Immature natural killer cell (primary cell): Measurements from ENCODE around the gene HSF4. TPM values are rescaled to one million over a fixed set of nuclear protein-coding genes. Genes with fewer than 3 reads are reported as not detected.

Experiments
- DNase-seq, 3 donors: peaks; one replicate each; pipeline ENCODE4 v3.0.0; 2022; ENCODE audit warnings: mixed read lengths in 1 of 3
- H3K27ac Mint-ChIP-seq, 6 donors: one replicate each; pipeline ENCODE4 v1.8.0; 2020; ENCODE audit warnings: mixed read lengths in 6 of 6, mild to moderate bottlenecking in 5 of 6, inconsistent platforms in 4 of 6, moderate library complexity in 3 of 6
- H3K27me3 Mint-ChIP-seq, 3 donors: one replicate each; pipeline ENCODE4 v1.8.0; 2020 to 2021; ENCODE audit warnings: low read depth in 3 of 3, mild to moderate bottlenecking in 3 of 3, mixed read lengths in 3 of 3, moderate library complexity in 3 of 3, inconsistent platforms in 1 of 3
- H3K36me3 Mint-ChIP-seq, 3 donors: one replicate each; pipeline ENCODE4 v1.8.0; 2020; ENCODE audit warnings: mixed read lengths in 3 of 3, inconsistent platforms in 2 of 3, mild to moderate bottlenecking in 2 of 3
- H3K4me1 Mint-ChIP-seq, 2 donors: one replicate each; pipeline ENCODE4 v1.8.0; 2020; ENCODE audit warnings: inconsistent platforms in 2 of 2, mild to moderate bottlenecking in 2 of 2, mixed read lengths in 2 of 2, moderate library complexity in 1 of 2
- H3K4me3 Mint-ChIP-seq, 5 donors: one replicate each; pipeline ENCODE4 v1.8.0; 2020; ENCODE audit warnings: mild to moderate bottlenecking in 5 of 5, mixed read lengths in 5 of 5, inconsistent platforms in 3 of 5, moderate library complexity in 3 of 5
- H3K9me3 Mint-ChIP-seq, 6 donors: one replicate each; pipeline ENCODE4 v1.8.0; 2020; ENCODE audit warnings: mild to moderate bottlenecking in 6 of 6, mixed read lengths in 6 of 6, inconsistent platforms in 4 of 6, moderate library complexity in 3 of 6
- polyA plus RNA-seq, 3 donors: library from polyadenylated mRNA; unstranded; fragments of 300-500 nt; fragmentation: Illumina TruSeq; gene quantifications; one replicate each; pipeline ENCODE4 v1.2.3, GENCODE V29; 2021

Gene HSF4
- polyA plus RNA-seq, 3 donors from 2014 or later, result not detected

- peaks cover 22 to 25% of the 10 kb centered on the region in 2 donors for H3K4me1 Mint-ChIP-seq
- no peaks in the 10 kb centered on the region for H3K9me3 Mint-ChIP-seq
- H3K4me3 Mint-ChIP-seq, result no peak overlapping the region
- H3K27ac Mint-ChIP-seq, result peak overlapping the region in 1 of 6 donors; percentile 41
- DNase-seq, result no peak
- H3K36me3 Mint-ChIP-seq, result peaks cover 11 to 20% (median 11%) of the 10 kb centered on the region in 3 donors
- peaks cover 0 to 4% (median 3%) of the 10 kb centered on the region in 3 donors for H3K27me3 Mint-ChIP-seq
These were observed 33.7 kb downstream of the HSF4 start for GRCh38 chr16:67198238-67198734.

GRCh38 chr16:67199011-67199807, 34.7 kb downstream of the HSF4 start, which contains the start of gene ELMO3:
TSS of gene ELMO3 (plus strand) at chr16:67199131. CDS start at chr16:67199327, 196 bp downstream.
- peaks cover 13 to 16% of the 10 kb centered on the region in 2 donors for H3K4me1 Mint-ChIP-seq
- H3K4me3 Mint-ChIP-seq, result no peak within 1 kb of the TSS
- H3K36me3 Mint-ChIP-seq, result peaks cover 11 to 20% (median 11%) of the 10 kb centered on the region in 3 donors
- peaks cover 0 to 4% (median 2%) of the 10 kb centered on the region in 3 donors for H3K27me3 Mint-ChIP-seq
- H3K27ac Mint-ChIP-seq, result peak within 1 kb of the TSS in 1 of 6 donors; percentile 41
- DNase-seq, result no peak
- no peaks in the 10 kb centered on the region for H3K9me3 Mint-ChIP-seq

- DNase-seq, result no peak
- H3K36me3 Mint-ChIP-seq, result peaks cover 11 to 20% (median 11%) of the 10 kb centered on the region in 3 donors
- H3K4me3 Mint-ChIP-seq, result no peak overlapping the region
- H3K27ac Mint-ChIP-seq, result no peak overlapping the region
- H3K9me3 Mint-ChIP-seq, result no peaks in the 10 kb centered on the region
- H3K4me1 Mint-ChIP-seq, result peaks cover 9 to 16% of the 10 kb centered on the region in 2 donors
- H3K27me3 Mint-ChIP-seq, result peaks cover 0 to 4% (median 2%) of the 10 kb centered on the region in 3 donors
These were observed 35.3 kb downstream of the HSF4 start for GRCh38 chr16:67199808-67200198.

- no peak overlapping the region for H3K27ac Mint-ChIP-seq
- H3K36me3 Mint-ChIP-seq, result peaks cover 11 to 19% (median 11%) of the 10 kb centered on the region in 3 donors
- peaks cover 0 to 4% (median 1%) of the 10 kb centered on the region in 3 donors for H3K27me3 Mint-ChIP-seq
- H3K4me1 Mint-ChIP-seq, result peaks cover 9 to 15% of the 10 kb centered on the region in 2 donors
- H3K4me3 Mint-ChIP-seq, result no peak overlapping the region
- H3K9me3 Mint-ChIP-seq, result no peaks in the 10 kb centered on the region
- DNase-seq, result no peak
These were observed 35.9 kb downstream of the HSF4 start for GRCh38 chr16:67200491-67200890.

GRCh38 chr16:67201411-67202345, 37.1 kb downstream of the HSF4 start:
- Mint-ChIP-seq H3K9me3 (no peaks in the 10 kb centered on the region), H3K27ac (no peak overlapping the region), H3K27me3 (peaks cover 0 to 3% (median under 1%) of the 10 kb centered on the region in 3 donors), H3K36me3 (peaks cover 3 to 7% (median 3%) of the 10 kb centered on the region in 3 donors), H3K4me3 (no peak overlapping the region), H3K4me1 (peaks cover 2 to 3% of the 10 kb centered on the region in 2 donors)
- no peak for DNase-seq

- no peak for DNase-seq
- Mint-ChIP-seq H3K36me3 (peaks cover 0 to 4% (median 0%) of the 10 kb centered on the region in 3 donors), H3K27me3 (peaks cover 0 to 3% (median 1%) of the 10 kb centered on the region in 3 donors), H3K27ac (no peak overlapping the region), H3K9me3 (no peaks in the 10 kb centered on the region), H3K4me3 (no peak overlapping the region), H3K4me1 (no peaks in the 10 kb centered on the region)
These were observed 37.9 kb downstream of the HSF4 start for GRCh38 chr16:67202426-67202825.

- H3K27me3 Mint-ChIP-seq, result peaks cover 0 to 3% (median 1%) of the 10 kb centered on the region in 3 donors
- no peaks in the 10 kb centered on the region for H3K36me3 Mint-ChIP-seq
- H3K4me1 Mint-ChIP-seq, result no peaks in the 10 kb centered on the region
- no peak overlapping the region for H3K27ac Mint-ChIP-seq
- H3K9me3 Mint-ChIP-seq, result no peaks in the 10 kb centered on the region
- DNase-seq, result no peak
- no peak overlapping the region for H3K4me3 Mint-ChIP-seq
These were observed 38.5 kb downstream of the HSF4 start for GRCh38 chr16:67202956-67203493.

- Mint-ChIP-seq H3K27me3 (peaks cover 0 to 2% (median 1%) of the 10 kb centered on the region in 3 donors), H3K4me3 (no peak overlapping the region), H3K4me1 (no peaks in the 10 kb centered on the region), H3K27ac (peak overlapping the region in 1 of 6 donors; percentile 26), H3K36me3 (no peaks in the 10 kb centered on the region), H3K9me3 (no peaks in the 10 kb centered on the region)
- no peak for DNase-seq
These were observed 39.5 kb downstream of the HSF4 start for GRCh38 chr16:67204076-67204475.

- no peak for DNase-seq
- Mint-ChIP-seq H3K36me3 (no peaks in the 10 kb centered on the region), H3K27me3 (peaks cover 0 to 3% (median 0%) of the 10 kb centered on the region in 3 donors), H3K4me3 (no peak overlapping the region), H3K9me3 (no peaks in the 10 kb centered on the region), H3K27ac (peak overlapping the region in 4 of 6 donors; percentile 8 to 22 (median 14)), H3K4me1 (no peaks in the 10 kb centered on the region)
These were observed 41.7 kb downstream of the HSF4 start for GRCh38 chr16:67206129-67206837.

GRCh38 chr16:67206838-67207248, 42.3 kb downstream of the HSF4 start:
- Mint-ChIP-seq H3K4me1 (no peaks in the 10 kb centered on the region), H3K27me3 (peaks cover 0 to 4% (median 0%) of the 10 kb centered on the region in 3 donors), H3K27ac (no peak overlapping the region), H3K9me3 (no peaks in the 10 kb centered on the region), H3K36me3 (no peaks in the 10 kb centered on the region), H3K4me3 (no peak overlapping the region)
- DNase-seq, result no peak

- Mint-ChIP-seq H3K9me3 (no peaks in the 10 kb centered on the region), H3K27ac (no peak overlapping the region), H3K36me3 (no peaks in the 10 kb centered on the region), H3K4me3 (no peak overlapping the region), H3K4me1 (no peaks in the 10 kb centered on the region), H3K27me3 (peaks cover 0 to 4% (median 0%) of the 10 kb centered on the region in 3 donors)
- no peak for DNase-seq
These were observed 42.9 kb downstream of the HSF4 start for GRCh38 chr16:67207249-67208091.

GRCh38 chr16:67208154-67208896, 43.8 kb downstream of the HSF4 start:
- no peak for DNase-seq
- Mint-ChIP-seq H3K9me3 (no peaks in the 10 kb centered on the region), H3K36me3 (no peaks in the 10 kb centered on the region), H3K4me3 (no peak overlapping the region), H3K27ac (no peak overlapping the region), H3K27me3 (peaks cover 0 to 4% (median 0%) of the 10 kb centered on the region in 3 donors), H3K4me1 (no peaks in the 10 kb centered on the region)
